NK-92 (cell line): ENCODE results near the gene CD69.
"Not testable (repeated sequence)": the region's sequence is repeated elsewhere in the genome, so short reads cannot be mapped to it uniquely, and the experiment has no call there.

Experiments used
- DNase-seq: peaks from one replicate; lab custom pipeline; 2025; ENCODE audit not compliant: unreplicated experiment; lab: John Stamatoyannopoulos, UW

Gene CD69

DNA sequence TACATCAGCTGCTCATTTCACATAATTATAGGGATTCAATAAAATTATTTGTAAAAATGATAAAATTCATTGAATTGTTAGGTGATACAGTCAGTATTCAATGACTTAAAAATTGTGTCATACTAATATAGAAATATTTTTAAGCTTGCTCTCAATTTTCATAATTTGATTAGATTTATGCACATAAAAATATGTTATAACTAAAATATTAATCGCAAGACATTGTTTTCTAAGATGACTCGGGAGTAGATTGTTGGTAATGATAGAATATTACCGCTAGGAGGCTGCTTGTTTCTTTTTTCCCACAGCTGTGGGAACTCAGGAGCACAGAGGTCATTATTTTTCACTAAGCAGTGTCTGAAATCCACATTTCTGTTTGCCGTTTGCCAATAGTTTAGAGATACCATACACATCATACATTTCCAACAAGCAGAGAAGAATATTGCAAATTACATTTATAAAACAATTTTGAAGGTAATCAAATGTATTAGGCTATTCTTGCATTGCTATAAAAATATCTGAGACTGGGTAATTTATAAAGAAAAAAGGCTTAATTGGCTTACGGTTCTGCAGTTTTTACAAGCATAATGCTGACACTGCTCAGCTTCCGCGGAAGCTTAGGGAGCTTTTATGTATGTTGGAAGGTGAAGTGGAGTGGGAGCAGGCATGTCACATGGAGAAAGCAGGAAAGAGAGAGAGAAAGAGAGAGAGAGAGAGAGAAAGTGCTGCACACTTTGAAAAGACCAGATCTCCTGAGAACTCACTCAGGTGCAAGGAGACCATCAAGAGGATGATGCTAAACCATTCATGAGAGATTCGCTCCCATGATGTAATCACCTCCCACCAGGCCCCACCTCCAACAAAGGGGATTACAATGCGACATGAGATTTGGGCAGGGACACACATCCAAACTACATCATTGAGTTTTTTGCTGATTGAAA is 9.2 kb downstream of the CD69 start:
- no peak for DNase-seq

DNA sequence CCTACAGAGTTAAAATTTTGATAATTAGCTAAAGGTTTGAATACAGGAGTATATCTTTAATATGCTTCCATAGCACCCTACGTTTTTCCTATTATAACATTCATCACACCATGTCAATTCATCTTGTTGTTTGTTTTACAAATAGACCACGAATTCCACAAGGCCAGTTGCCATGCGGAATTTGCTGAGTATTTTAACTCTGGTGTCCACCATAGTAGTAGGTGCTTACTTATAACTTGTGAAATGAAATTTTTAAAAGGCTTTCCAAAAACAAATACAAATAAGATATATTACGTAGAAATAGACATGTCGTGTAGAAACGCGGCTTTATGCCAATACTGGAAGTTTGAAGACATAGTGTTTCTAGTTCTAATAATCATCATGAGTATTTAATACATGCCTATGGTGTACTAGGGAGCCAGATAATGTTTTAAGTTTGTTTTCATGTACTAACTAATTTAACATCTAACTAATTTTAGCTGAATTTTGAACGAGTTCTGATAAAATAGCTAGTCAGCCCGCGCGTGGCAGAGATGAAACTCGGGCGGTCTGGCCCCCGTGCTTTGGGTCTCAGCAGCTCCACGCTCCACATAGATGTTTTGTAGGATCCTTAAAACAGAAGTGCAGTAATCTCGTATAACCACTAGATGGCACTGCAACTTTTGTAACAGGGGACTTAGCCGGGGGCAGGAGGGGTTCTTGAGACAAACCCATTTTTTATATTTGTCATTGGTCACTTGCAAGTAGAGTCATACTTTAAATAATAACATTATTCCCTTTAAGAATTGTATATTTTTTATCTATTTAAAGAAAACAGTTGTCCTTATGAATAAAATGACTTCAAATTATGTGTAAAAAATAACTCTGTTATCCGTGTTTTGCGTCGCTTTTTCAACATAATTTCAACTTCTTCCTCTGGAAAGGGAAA is 10.2 kb downstream of the CD69 start:
- DNase-seq, result no peak

DNA sequence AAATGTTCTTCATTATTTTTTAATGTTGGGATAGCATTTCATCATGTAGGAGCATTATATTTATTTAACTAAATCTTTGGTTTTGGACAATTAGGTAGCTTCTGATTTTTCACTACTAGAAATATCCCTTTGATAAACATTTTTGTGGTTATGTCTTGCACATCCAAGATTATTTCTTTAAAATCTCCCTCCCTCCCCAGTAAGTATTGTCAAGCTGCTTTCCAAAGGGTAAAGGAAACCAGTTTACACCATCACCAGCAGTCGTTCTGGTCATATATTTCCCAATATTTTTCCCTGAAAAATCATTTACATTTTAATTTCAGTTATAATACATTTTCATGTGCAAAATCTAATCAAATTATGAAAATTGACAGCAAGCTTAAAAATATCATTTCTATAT is 11.1 kb downstream of the CD69 start:
- DNase-seq, result no peak

DNA sequence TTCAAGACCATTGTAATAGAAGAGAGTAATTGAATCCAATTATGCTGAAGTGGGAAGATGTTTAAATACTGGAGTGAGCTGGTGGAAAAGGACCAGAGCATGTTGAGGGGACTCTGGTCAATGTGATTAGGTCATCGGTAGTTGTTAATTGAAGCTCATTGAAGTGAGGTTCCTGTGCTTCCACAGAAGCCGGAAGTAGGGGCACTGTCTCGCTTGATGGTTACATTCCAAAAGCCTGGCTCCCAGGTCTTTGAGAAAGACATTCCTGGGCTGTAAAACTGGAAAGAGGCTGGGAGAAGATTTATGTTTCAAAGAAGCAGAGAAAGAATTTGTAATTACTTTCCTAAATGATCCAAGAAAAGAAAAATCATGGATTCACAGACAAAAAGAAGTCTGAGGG is 15.5 kb downstream of the CD69 start:
- no peak for DNase-seq

DNA sequence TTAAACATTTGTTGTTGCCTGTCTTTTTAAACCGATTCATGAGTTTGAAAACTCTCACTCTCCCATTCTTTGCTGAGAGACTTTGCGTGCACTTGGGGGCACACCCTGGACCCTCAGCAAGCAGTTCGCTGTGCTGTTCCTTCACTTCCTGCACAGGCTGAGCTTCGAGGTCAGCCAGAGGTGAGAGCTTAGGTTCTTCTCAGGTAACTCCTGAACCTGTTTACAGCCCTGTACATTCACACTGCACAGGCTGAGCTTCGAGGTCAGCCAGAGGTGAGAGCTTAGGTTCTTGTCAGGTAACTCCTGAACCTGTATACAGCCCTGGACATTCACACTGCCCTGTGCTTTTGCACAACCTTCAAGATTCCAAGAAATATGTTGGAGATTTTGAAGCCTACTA is 18.0 kb downstream of the CD69 start:
- no peak for DNase-seq

DNA sequence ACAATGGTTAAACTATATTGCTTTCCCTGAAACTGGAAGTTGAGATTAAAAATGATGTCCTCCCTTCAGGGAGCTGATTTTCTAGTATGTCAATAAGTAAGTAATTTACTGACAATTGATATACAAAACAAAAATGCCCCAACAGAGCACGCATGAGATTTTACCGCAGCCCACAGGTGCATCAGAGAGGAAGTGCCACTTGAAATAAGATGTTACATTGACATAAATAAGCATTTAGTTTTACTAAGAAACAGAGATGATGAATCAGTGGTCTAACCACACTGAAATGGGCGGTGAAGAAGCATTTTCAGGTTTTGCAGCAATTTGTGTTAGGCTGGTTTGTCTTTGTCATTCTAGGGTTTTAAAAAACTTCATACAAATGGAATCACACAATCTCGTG is 19.0 kb downstream of the CD69 start:
- DNase-seq, result no peak

DNA sequence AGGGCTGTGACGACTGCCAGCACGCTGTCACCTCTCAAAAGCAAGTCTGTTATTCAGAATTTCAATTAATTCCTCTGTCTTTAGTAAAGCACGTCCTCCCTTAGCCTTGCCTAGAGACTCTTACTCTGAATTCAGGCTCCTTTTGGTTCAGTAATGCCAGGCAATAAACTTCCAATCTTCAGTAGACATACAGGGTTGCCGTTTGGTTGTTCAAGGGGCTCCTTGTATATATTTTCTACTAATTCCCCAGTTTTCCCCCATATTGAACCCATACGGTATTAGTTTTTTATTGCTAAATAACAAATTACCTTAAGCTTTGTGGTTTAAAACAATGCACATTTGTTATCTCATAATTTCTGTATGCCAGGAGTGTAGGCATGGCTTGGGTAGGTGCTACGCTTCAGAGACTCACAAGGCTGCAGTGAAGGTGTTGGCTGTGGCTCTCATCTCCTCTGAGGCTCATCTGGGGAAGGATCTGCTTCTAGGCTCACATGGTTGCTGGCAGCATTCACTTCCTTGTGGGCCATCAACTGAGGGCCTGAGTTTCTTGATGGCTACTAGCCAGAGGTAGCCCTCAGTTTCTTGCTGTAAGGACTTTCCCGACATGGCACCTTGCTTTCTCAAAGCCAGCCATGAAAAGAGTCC is 20.5 kb downstream of the CD69 start:
- no peak for DNase-seq

DNA sequence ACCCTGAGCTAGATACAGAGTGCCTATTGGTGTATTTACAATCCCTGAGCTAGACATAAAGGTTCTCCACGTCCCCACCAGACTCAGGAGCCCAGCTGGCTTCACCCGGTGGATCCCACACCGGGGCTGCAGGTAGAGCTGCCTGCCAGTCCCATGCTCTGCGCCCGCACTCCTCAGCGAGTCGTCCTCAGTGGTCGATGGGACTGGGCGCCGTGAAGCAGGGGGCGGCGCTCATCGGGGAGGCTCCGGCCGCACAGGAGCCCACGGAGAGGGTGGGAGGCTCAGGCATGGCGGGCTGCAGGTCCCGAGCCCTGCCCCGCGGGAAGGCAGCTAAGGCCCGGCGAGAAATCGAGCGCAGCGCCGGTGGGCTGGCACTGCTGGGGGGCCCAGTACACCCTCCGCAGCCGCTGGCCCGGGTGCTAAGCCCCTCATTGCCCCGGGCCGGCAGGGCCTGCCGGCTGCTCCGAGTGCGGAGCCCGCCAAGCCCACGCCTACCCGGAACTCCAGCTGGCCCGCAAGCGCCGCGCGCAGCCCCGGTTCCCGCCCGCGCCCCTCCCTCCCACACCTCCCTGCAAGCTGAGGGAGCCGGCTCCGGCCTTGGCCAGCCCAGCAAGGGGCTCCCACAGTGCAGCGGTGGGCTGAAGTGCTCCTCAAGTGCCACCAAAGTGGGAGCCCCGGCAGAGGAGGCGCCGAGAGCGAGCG is 21.1 kb downstream of the CD69 start:
- DNase-seq, result not testable (repeated sequence)

DNA sequence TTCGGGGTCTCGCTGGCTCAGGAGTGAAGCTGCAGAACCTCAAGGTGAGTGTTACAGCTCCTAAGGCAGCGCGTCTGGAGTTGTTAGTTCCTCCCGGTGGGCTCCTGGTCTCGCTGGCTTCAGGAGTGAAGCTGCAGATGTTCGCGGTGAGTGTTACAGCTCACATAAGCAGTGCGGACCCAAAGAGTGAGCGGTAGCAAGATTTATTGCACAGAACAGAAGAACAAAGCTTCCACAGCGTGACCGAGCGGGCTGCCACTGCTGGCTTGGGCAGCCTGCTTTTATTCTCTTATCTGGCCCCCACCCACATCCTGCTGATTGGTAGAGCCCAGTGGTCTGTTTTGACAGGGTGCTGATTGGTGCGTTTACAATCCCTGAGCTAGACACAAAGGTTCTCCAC is 21.8 kb downstream of the CD69 start:
- DNase-seq, result not testable (repeated sequence)

DNA sequence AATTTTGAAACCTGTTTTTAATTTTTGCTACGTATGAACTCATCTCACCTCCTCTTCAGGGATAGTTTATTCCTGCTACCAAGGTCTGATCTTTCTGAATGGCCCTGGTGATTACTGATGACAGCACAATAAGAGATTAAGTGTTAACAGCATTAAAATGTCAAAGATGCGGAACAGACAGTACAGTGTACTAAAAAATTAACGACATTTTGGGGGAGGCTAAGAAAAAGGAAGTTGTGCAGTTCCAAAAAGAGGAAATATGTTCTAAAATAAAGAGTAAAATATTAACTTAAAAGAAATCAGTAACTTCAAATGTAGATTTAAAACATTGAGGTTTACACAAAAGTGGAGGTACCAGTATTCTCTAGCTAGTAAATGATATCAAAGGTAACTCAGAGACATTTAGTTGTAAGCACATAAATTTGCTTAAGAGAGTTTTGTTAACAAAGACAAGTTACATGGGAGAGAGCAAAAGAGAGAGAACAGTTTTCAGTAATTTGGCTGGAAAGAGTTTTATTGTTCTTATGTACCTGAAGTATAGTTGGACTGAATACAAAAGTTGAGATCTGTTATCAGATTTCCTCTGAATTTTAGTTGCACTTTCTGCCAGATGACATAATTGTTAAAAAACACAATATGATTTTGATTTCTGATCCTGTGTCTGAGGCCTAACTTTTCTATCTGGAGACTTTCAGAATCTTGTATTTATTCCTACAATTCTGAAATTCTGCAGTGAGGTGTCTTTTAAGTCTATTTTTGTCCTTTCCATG is 23.6 kb downstream of the CD69 start:
- DNase-seq, result no peak

DNA sequence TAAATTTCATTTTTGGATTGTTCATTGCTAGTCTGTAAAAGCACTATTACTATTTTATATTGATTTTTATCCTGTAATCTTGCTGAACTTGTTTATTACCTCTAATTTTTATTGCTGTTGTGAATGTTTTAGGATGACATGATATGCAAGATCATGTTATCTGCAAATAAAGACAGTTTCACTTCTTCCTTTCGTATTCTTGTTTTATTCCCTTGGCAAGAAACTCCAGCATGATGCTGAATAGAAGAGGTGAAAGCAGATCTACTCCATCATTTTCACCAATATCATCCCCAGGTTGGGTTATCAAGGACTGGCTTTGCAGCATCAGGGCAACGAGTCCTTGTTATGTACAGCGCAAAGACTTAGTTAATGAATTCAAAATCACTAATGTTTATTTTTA is 25.1 kb downstream of the CD69 start:
- DNase-seq, result no peak

DNA sequence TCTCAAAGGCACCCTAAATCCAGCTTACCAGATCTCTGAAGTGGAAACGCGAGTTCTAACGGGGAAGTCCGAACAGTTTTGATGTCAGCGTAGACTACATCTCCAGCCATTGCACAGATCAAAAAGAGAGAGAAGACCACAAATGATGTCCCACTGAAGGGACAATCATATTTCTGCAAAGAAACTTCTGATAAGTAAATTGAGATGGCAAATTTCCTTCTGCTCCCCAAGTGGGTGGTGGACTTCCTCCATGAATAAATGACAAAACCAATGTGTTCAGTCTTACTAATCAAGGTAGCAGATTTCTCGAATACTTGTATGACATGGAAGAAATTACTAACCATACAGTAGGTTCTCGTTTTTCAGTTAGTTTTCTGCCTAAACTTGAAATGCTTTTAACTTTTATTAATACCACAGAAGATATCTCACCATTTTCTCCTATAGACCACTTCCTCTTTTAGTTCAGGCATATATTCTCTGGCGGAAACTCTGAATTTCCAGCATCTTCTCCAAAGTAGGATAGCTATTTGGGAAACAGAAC is 27.7 kb downstream of the CD69 start, which contains the start of gene CLECL1:
Gene CLECL1, minus strand, starts transcription at position 177 of the 541 bp plus-strand sequence.
- no peak for DNase-seq

DNA sequence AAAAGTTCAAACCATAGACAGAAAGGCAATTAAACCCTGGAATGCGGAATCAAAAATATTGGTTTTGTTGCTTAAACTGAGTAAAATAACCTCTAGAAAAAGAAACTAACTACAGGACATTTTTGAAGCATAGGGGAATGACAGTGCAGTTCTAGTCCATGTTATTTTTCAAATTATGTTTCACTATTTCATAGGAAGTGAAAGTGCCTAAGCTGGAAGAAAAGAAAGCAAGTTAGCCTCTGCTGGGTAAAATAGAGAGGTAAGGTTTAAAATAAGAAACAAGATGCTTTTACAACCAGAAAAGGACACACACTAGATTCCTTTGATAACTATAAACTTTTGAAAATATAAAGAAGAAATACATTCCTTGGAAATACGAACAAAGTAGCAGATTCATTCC is 28.9 kb downstream of the CD69 start:
- DNase-seq, result no peak

DNA sequence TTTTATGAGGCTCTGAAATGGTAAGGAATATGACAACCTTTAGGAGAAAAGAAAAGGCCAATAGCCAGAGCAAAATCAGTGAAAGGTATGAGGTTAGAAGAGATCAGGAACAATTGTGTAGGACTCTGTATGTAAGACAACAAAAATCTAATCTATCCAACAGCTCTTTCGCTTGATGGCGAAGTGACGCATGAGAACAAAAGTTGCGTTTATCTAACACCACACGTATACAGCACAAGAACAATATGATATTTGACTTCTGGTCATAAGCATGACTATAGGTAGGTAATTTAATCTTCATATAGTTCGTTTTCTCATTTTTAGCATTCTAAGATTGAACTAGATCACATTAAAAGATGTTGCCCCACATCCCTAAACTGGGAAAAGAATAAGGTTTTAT is 29.3 kb downstream of the CD69 start:
- DNase-seq, result no peak

DNA sequence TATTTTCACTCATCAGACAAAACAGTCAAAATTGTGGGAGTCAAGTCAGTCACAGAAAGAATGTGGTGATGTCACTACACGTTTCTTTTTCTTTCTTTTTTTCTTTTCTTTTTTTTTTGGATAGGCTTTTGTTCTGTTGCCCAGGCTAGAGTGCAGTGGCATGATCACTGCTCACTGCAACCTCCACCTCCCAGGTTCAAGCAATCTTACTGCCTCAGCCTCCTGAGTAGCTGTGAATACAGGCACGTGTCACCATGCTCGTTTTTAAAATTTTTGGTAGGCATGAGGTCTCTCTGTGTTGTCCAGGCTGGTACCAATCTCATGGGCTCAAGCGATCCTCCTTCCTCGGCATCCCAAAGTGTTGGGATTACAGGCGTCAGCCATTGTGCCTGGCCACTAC is 30.1 kb downstream of the CD69 start:
- no peak for DNase-seq

DNA sequence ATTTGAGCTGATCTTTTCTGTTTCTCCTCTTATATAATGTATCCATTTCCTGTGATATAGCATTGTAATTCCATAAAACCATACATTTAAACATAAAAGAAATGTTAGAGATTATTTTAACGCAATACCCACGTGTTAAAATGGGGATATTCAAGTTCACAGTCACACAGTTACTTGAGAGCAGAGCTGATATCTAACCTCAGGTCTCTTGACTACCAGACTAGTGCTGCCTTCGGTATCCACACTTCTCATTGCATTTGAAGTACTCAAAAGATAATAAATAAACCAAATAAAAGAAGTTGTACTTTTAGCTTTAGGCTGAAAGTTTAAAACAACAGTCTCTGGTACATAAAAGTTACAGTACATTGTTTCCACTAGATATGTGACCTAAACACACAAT is 30.7 kb downstream of the CD69 start:
- DNase-seq, result no peak

DNA sequence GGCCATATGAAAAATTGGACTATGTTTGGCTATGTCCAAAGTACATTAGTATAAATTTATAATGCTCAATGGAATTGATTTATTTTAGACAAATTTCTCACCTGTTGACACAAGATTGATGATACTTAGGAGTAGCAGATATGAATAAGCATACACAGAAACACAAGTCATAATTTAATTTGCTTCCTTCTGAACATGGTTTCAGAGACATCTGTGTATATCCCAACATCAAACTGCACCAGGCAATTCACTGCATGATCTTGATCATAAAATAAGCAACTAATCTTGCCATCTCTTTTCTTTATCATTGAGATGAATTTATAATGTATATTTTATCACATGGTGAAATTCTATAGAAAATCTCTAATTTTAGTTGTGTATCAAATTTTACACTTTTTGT is 31.6 kb downstream of the CD69 start:
- DNase-seq, result no peak

DNA sequence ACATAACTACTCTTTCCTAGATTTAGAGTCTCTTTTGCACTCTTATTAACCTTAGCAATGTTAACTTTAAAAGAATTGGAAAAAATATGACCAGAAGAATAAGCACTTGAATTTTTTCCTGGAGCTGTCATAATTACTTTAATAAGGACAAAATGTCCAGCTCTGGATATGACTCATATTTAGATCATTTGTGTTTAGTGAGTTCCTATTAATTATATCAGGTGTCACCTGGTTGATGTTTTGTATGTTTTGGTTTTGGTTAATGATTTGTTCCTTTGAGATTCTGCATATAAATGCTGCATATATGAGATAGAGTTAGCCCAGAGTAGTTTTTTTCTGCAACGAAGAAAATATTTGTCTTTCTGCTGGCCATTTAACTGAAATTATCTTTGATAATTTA is 32.9 kb downstream of the CD69 start:
- no peak for DNase-seq

DNA sequence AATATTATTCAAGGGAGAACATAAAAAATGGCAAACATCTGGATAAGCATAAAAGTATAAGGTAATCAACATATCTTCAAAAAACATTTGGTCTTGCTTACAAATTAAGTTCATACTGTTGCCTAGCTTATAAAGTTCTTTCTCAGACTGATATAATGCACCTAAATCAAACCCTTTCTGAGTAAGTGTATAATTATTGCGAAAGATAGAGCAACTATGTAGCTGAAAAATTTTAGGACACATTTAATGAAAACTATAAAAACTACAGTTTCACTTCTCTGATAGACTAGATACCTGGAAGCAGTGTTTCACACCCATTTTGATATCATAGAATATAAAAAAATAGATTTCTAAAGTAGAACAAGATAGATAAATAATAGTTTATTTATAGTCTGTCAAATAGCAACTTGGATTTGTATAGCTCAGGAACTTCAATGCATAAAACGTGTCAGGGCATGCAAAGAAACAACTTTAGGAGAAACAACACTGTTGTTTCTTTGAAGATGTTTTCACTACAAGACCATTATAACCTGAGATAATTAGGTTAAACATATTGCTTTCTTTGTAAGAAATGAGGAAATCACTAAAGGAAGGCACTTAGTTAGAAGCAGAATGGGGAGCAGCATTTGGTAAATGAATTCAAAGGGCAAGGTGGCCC is 35.4 kb downstream of the CD69 start:
- no peak for DNase-seq
